Esophagus squamous epithelium (tissue), 4 donors: ENCODE measurements around the gene LIMS1.

ENCODE experiments used
- POLR2A ChIP-seq, 4 donors: fragments of 450-650 bp; IDR thresholded peaks; one replicate each; pipeline ENCODE4 v1.6.1; 2017; ENCODE audit warnings: antibody characterized with exemption in 4 of 4, mild to moderate bottlenecking in 4 of 4, moderate library complexity in 3 of 4
- TF ChIP-seq, protein P1 (sequence below), 6 experiments: fragments of 450-650 bp in 4 of 6; fragments of 200-600 bp in 2 of 6; sonication (generic) in 2 of 6; IDR thresholded peaks; one replicate each; pipeline ENCODE4 v1.5.1; 2016 to 2019; ENCODE audit warnings: antibody characterized with exemption in 6 of 6, mild to moderate bottlenecking in 4 of 6, moderate library complexity in 4 of 6

- TF ChIP-seq POLR2A (IDR thresholded peaks at IDR 0.05), result no peak
- TF ChIP-seq, protein P1, sequence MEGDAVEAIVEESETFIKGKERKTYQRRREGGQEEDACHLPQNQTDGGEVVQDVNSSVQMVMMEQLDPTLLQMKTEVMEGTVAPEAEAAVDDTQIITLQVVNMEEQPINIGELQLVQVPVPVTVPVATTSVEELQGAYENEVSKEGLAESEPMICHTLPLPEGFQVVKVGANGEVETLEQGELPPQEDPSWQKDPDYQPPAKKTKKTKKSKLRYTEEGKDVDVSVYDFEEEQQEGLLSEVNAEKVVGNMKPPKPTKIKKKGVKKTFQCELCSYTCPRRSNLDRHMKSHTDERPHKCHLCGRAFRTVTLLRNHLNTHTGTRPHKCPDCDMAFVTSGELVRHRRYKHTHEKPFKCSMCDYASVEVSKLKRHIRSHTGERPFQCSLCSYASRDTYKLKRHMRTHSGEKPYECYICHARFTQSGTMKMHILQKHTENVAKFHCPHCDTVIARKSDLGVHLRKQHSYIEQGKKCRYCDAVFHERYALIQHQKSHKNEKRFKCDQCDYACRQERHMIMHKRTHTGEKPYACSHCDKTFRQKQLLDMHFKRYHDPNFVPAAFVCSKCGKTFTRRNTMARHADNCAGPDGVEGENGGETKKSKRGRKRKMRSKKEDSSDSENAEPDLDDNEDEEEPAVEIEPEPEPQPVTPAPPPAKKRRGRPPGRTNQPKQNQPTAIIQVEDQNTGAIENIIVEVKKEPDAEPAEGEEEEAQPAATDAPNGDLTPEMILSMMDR (IDR thresholded peaks at IDR 0.05), result no peak
Observed at GRCh38 chr2:108629417-108629816, 95.1 kb downstream of the LIMS1 start.
